Psoas muscle (tissue), 8 donors: ENCODE results near the gene ERC2. TPM values are rescaled to one million over a fixed set of nuclear protein-coding genes. Genes with fewer than 3 reads are reported as not detected.

Experiments used
- ATAC-seq, 4 donors: fragments of 200-7000 bp; cut with Tn5 transposase; one replicate each; pipeline ENCODE4 v1.9.1; 2020; ENCODE audit warnings: moderate library complexity in 3 of 4, mild to moderate bottlenecking in 2 of 4
- DNase-seq, 2 donors: peaks; one replicate each; pipeline ENCODE4 v3.0.0-alpha.2; 2020
- H3K27ac ChIP-seq: fragments of 200-600 bp; one replicate; pipeline ENCODE4 v1.8.0; 2022
- H3K27me3 ChIP-seq, 3 donors: fragments of 200-600 bp in 1 of 3; one replicate each; pipeline versions ENCODE4 v1.6.1 to v1.8.0; 2013 to 2022; ENCODE audit warnings: low read length in 2 of 3, mild to moderate bottlenecking in 2 of 3, moderate library complexity in 1 of 3; ENCODE audit not compliant: insufficient read depth in 3 of 3
- H3K36me3 ChIP-seq, 2 donors: fragments of 200-600 bp in 1 of 2; one replicate each; pipeline versions ENCODE4 v1.6.1 to v1.8.0; 2013 to 2022; ENCODE audit warnings: low read depth in 1 of 2, mild to moderate bottlenecking in 1 of 2, moderate library complexity in 1 of 2; ENCODE audit not compliant: insufficient read depth in 1 of 2
- H3K4me1 ChIP-seq: fragments of 200-600 bp; one replicate; pipeline ENCODE4 v1.8.0; 2022
- H3K4me3 ChIP-seq: fragments of 200-600 bp; one replicate; pipeline ENCODE4 v1.8.0; 2022; ENCODE audit warnings: mild to moderate bottlenecking
- H3K9me3 ChIP-seq: fragments of 200-600 bp; one replicate; pipeline ENCODE4 v1.8.0; 2022
- WGBS, 3 donors: extraction: QIAGEN DNeasy Blood & Tissue Kit; methylation state at CpG; one replicate each; pipeline versions ENCODE4 v1.1.6 to v1.1.7; 2013; 5-methylcytosine and 5-hydroxymethylcytosine counted together
- intact Hi-C, 2 donors: fragments of 100-400 bp; cut with DNase I; formaldehyde crosslinking; loops; one replicate each; pipeline versions ENCODE4 v1.11.0 to v1.14.2; 2022
- polyA plus RNA-seq, 3 donors: library from polyadenylated mRNA; stranded (reverse); fragments of 200-250 nt; gene quantifications; one replicate each; pipeline ENCODE4 v1.2.3, GENCODE V29; 2013
- total RNA-seq, 4 donors: library from RNA; stranded (reverse); fragmentation: NEBNext Ultra II Directional in 2 of 4; extraction: Animal tissue kit (Norgen Biotek cat#: 25700) in 2 of 4; gene quantifications; one replicate each; pipeline versions ENCODE4 v1.2.1 to v1.2.4, GENCODE V29; 2021 to 2023
- TF ChIP-seq, protein P1 (sequence below): fragments of 200-600 bp; IDR thresholded peaks from one replicate; pipeline ENCODE4 v1.8.0; 2022; ENCODE audit warnings: antibody characterized with exemption
- donor health status: healthy with polysubstance abuse.
- donor health status: DM: no; HTN: no; CAD: no; lungs with moderate emphysema.
- donor health status: Bipolar disorder and iron deficiency.
- donor health status: healthy.
- donor health status: DM: yes; HTN: yes; CAD: no.
- donor health status: DM: no; HTN: no; CAD: no.
- donor health status: DM: no; HTN: no; CAD: no.
- donor health status: DM: yes; HTN: yes; CAD: no.

ERC2 gene
- total and polyA plus RNA-seq, 7 donors: 0.04 to 0.15 TPM; not detected in 5

DNA sequence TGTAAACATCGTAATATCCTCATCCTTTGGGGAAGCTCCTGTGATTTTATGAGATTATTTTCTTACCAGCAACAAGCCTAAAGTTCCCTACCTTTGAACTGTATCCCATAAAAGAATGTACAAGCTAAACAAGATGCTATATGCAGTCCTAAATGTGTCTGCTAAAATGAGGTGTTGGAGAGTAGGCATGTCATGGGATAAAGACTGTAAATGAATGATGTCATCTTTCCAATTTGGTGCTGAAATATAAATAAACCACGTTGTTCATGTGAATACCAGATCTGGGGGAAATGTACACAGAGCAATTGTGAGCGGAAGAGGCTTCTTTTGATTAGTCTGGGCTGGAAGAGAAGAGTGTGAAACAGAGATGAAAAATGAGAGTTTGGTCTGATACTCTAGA is 766.3 kb downstream of the ERC2 start:
- ATAC-seq (no peak), DNase-seq (no peak)
- Histone ChIP-seq H3K27ac (no peak overlapping the region), H3K27me3 (no peaks in the 10 kb centered on the region), H3K36me3 (no peaks in the 10 kb centered on the region), H3K4me1 (no peaks in the 10 kb centered on the region), H3K9me3 (no peaks in the 10 kb centered on the region), H3K4me3 (no peak overlapping the region)
- intact Hi-C loops: no loop called here
- TF ChIP-seq, protein P1, sequence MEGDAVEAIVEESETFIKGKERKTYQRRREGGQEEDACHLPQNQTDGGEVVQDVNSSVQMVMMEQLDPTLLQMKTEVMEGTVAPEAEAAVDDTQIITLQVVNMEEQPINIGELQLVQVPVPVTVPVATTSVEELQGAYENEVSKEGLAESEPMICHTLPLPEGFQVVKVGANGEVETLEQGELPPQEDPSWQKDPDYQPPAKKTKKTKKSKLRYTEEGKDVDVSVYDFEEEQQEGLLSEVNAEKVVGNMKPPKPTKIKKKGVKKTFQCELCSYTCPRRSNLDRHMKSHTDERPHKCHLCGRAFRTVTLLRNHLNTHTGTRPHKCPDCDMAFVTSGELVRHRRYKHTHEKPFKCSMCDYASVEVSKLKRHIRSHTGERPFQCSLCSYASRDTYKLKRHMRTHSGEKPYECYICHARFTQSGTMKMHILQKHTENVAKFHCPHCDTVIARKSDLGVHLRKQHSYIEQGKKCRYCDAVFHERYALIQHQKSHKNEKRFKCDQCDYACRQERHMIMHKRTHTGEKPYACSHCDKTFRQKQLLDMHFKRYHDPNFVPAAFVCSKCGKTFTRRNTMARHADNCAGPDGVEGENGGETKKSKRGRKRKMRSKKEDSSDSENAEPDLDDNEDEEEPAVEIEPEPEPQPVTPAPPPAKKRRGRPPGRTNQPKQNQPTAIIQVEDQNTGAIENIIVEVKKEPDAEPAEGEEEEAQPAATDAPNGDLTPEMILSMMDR: no peak
- WGBS, 3 donors: 62 to 65% (median 62%) methylated on average over 3 of the region's 3 CpGs

DNA sequence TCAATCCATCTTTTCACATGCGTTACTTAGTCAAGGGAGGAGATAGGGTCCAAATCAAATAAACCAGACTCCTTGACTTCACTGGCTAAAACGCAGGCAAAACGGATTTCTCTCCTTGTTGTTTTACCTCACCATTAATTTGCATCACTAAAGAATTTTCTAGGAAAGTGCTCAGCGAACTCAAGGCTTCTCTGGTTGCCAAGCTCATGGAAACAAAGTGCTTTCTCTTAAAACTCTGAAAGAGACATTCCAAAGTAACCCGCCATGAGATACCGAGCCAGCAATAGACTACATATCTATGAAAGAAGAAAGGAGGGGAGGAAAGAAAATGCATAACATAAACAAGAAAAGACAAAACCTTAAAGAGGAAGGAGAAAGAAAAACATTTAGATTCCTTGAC is 769.4 kb downstream of the ERC2 start:
- Histone ChIP-seq H3K4me3 (no peak overlapping the region), H3K9me3 (no peaks in the 10 kb centered on the region), H3K36me3 (no peaks in the 10 kb centered on the region), H3K4me1 (no peaks in the 10 kb centered on the region), H3K27ac (no peak overlapping the region), H3K27me3 (no peaks in the 10 kb centered on the region)
- ATAC-seq (no peak), DNase-seq (no peak)
- intact Hi-C loops: no loop called here
- TF ChIP-seq, protein P1: no peak
- 51 to 65% (median 62%) methylated on average over 6 of the region's 6 CpGs for WGBS, 3 donors

DNA sequence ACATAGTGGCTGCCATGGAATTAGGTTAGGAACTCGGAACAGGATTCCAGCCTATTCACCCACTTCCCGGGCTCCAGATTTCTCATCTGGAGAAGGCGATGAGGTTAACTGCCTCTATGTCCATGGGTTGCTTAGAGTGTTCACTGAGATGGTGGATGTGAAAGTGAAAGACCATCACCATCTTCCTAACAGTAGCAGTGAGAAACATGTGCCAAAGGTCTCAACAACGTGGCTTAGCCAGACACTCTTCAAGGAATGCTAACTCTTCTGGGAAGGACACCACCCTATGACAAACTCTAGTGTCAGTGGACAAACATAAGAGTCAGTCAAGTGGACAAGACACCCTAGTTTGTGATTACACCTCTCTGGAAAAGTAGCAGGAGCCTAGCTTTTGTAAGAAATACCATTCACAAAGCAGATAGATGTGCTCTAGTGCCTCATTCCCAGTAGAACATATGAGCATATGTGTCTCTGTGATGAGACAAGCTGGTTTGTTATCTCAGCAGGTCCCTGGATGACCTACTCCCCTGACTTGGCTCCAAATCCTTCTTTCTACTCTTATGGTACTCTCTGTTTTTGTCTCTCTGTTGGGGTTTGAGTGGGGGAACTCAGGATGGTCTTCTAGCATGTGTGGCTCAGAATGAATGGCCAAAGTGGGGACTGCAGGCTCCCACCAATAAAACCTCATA is 770.9 kb downstream of the ERC2 start:
- WGBS, 3 donors: 86 to 90% (median 87%) methylated on average over 4 of the region's 4 CpGs
- DNase-seq: no peak

GRCh38 chr3:55692957-55693558 is 775.2 kb downstream of the ERC2 start:
- DNase-seq (no peak), ATAC-seq (no peak)
- Histone ChIP-seq H3K36me3 (no peaks in the 10 kb centered on the region), H3K27ac (no peak overlapping the region), H3K9me3 (no peaks in the 10 kb centered on the region), H3K27me3 (no peaks in the 10 kb centered on the region), H3K4me3 (no peak overlapping the region), H3K4me1 (peaks cover 4% of the 10 kb centered on the region)
- TF ChIP-seq, protein P1: no peak
- 21 to 25% (median 21%) methylated on average over 2 of the region's 2 CpGs for WGBS, 3 donors
- intact Hi-C loops: no loop called here

More for the DNA sequence above, 770.9 kb downstream of the ERC2 start:
- Histone ChIP-seq H3K4me3 (no peak overlapping the region), H3K27me3 (no peaks in the 10 kb centered on the region), H3K36me3 (no peaks in the 10 kb centered on the region), H3K4me1 (peaks cover 4% of the 10 kb centered on the region), H3K9me3 (no peaks in the 10 kb centered on the region), H3K27ac (no peak overlapping the region)
- ATAC-seq: no peak
- intact Hi-C loops: no loop called here
- TF ChIP-seq, protein P1: no peak
